GM18870 (cell line): ENCODE measurements around the gene CLINT1.

Experiments used
- ATAC-seq: cut with Tn5 transposase; IDR thresholded peaks from one replicate; pipeline ENCODE4 v1.9.1; 2021; ENCODE audit warnings: moderate library complexity; ENCODE audit not compliant: unreplicated experiment

CLINT1 gene

DNA sequence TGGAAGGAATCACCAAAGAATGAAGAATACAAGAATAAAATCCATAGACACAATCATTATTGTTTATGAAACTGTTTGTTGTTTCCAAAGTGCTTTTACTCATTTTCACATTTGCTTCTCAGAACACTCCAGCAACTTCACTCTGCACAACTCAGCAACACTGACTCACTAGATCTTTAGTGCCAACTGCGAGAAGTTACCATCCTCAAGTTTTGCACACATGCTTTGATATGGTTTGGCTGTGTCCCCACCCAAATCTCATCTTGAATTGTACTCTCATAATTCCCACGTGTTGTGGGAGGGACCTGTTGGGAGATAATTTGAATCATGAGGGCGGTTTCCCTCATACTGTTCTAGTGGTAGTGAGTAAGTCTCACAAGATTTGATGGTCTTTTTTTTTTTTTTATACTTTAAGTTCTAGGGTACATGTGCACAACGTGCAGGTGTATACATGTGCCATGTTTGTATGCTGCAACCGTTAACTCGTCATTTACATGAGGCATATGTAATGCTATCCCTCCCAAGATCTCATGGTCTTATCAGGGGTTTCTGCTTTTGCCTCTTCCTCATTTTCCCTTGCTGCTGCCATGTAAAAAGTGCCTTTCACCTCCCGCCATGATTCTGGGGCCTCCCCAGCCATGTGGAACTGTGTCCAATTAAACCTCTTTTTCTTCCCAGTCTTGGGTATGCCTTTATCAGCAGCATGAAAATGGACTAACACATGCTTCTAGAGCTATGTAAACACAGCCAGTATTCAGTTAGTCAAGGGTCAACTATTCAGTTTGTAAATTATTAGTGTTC, 36.9 kb downstream of the CLINT1 start:
- ATAC-seq = no peak

DNA sequence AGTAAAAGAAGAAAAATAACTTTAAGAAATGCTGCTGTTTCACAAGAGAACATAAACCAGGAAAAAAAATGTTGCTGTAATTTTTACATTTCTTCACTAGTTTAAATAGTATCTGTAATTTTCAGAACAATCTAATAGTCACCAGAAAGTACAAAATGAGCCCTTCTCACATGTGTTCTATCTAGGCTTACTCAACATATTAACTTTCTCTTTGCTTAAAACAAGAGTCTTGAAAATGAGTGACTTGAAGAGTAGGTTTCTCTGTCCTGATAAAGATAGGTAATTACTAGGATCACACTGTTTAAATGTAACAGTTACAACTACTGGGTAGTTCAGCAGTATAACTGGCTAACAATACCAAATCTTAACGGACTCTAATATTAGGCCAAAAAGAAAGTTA, 37.5 kb downstream of the CLINT1 start:
- no peak for ATAC-seq

DNA sequence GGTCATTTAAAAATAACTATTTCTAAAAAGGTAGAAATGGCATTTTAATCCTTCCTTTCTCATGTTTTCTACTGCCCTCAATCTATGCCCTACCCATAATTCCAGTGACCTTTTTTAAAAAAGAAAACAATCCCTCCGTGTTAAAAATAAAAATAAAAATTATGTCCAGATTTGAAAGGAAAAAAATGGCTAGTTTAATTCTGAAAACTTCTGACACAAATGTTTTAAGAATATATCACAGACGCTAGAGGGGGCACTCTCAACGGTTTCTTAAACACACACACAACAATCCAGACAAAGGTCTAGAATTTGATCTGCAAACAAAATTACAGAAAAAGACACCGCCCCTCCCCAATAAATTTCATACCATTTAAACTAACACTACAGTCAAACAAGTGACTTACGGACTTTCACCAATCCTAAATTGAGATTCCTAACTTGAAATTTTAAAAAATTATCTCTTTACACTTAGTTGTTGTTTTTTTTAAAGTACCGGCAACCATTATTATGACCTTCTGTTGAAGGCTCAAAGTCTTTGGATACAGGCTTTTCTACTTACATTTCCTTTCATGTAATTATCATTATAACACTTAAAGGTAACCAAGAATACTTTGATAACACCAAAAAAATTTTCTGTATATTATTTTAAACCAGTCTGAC, 38.2 kb downstream of the CLINT1 start:
- no peak for ATAC-seq

DNA sequence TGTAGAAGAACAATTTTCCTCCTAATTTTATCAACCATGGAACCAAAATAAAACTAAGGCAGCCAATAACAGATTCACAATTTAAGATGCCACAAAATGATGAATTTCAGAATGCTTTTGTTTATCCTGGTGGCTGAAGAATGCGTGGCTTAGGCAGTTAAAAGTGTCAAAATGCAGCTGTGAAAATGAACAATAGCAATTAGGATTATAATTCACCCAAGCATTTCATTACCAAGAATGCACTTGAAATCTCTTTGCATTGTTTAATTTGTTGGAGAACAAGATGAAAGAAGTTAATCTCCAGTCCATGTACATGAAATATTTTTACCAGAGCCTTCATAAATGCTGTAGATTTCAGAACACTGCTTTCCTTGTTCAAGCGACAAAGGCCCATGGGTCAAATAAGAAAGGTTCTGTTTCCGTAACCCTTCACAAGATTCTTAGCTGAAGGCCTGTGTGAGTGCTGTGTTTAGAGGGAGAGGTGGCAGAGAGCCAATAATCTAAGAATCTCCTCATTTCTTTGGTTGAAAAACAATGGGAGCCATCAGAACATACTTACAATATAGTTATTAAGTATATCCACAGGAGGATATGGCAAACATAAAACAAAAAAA, 39.3 kb downstream of the CLINT1 start:
- ATAC-seq = no peak

DNA sequence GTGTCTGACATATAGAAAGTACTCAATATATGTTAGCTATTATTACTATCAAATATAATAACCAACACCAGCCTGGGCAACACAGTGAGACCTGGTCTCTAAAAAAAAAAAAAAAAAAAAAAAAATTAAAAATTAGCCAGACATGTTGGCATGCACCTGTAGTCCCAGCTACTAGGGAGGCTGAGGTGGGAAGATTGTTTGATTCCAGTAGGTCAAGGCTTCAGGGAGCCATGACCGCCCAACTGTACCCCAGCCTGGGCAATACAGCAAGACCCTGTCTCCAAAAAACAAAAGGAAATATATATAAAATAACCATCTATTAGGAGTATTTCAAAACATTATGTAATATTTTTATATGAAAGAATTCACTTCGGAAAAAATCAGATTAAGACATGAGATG, 40.6 kb downstream of the CLINT1 start:
- no peak for ATAC-seq

DNA sequence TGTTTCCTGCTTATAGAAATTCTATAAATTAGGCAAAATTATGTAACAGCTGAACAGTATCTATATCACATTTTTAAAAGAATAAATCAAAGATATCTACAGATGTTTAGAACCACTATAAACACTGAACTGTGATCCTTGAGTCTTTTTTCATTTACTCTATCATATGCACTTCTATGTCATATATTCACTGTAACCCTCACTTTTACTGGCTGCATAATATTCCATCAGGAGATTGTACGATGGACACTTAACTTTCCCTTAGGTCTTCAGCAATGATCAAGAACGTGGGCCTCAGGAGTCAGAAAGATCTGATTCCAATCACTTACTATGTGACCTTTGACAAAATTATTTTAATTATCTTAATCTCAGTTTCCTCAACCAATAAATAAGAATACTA, 41.0 kb downstream of the CLINT1 start:
- no peak for ATAC-seq

DNA sequence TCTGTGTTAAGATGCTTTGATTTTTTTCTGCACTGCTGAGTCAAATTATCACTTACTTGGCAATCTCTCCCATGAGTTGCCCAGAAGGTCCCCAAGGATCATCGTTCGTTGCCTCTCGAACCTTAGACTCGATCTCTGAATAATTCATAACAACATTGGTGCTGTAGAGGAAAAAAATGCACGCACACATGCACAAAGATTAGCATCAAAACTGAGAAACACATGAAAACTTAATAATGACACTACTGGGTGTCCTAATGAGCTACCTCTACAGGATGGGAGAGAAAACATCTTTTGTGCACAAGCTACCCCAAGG, 41.6 kb downstream of the CLINT1 start:
- no peak for ATAC-seq

DNA sequence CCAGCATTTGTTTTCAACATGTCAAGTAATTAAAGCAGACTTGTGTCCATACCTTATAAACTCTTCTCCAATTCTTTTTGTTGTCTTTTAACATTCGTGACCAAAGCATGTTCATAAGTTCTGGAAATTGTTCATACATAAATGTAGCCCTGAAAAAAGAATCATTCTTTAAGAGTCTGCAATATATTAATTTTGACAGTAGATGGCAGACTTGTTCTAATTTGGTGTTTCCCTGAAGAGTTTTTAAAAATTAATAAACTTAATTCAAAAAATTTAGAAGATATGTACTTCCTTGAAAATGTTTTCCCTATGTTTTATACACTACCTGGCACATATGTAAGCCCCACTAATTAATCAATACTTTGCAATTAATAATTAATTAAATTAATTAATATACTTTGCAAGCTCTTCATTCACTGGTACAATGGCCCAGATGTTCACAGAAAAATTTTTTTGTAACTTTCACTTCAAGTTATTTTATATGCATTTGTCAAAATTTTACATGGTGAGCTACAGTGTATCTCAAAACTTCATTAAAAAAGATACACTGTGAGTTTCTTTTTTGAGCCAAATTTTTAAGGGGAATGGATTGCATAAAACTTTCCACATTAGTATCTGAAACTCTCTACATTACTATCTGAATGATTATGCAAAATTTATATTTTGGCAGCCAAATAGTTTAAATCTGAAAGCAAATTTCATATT, 42.1 kb downstream of the CLINT1 start:
- ATAC-seq = no peak

DNA sequence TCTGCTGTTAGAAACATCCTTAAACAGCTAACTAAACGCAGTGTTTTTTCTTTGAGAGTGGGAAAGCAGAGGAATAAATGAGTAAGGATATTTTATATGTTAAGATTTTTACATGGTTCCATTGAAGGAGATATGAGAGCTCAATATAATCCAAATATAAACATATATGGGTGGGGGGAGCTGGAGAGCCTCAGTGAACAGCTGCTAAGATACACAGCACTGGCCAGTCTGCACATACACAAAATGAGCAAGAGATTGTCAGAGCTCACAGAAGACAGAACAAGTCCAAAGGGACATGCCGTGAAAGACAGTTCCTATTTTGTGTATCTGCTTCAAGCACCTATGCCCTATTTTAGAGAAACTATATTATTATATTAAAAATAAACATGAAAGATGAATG, 46.9 kb downstream of the CLINT1 start:
- ATAC-seq = no peak

DNA sequence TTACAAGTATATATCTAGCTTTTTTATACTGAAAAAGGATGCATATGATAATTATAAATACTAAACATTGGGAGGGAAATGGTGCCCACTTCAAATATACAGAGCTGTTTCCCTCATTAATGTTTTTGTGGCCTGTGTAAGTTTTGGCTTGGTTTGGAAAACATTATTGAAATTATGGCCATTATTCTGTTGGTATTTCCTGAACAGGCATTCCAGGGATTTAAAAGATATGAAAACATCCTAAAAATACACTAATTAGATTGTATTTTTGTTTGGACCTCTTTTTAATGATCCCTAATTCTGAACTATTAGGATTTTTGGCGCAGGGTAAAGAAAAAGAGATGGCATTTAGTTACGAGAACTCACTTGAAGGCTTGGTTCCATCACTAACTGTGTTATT, 50.9 kb downstream of the CLINT1 start:
- ATAC-seq = no peak

DNA sequence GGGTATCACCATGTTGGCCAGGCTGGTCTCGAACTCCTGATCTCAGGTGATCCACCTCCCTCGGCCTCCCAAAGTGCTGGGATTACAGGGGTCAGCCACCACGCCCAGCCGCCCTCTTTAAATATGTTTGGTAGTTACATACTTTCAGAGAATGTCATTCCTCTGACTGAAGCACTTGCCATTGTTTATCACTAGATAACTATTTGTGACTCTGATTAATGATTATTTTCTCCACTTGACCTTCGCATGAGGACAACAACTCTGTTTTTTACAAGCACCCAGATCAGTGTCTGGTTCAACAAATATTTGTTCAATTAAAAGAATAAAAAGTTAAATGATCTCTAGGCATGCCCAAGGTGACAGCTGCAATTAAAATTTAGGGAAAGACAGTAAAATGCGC, 56.2 kb downstream of the CLINT1 start:
- no peak for ATAC-seq

DNA sequence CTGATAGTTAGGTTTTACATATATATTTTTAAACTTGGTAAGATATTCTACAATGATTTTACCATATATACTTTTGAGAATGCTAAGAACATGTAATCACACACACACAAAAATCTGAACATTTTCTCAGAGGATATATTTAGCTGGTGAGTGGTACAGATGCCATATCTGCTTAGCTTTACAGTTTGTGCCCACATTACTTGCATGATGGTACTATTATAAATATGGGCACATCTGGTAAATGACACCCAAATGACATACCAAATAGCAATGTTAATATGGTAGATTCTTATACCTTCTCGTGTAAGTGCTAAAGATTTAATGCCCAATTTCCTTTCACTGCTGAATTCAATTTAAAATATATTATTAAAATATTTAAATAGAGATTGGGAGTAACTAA, 58.8 kb downstream of the CLINT1 start:
- no peak for ATAC-seq

DNA sequence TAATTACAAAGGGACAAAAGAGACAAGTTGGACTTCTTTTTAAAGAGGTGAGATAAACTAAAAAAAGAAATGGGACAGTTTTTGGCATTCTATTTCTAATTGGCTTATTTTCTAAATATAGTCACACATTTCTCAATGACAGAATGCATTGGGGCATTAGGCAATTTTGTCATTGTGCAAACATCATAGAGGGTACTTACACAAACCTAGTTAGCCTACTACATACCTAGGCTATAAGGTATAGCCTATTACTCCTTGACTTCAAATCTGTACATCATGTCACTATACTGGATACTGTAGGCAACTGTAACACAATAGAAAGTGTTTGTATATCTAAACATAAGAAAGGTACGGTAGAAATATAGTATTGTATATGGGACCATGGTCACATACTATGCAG, 59.4 kb downstream of the CLINT1 start:
- ATAC-seq = no peak

DNA sequence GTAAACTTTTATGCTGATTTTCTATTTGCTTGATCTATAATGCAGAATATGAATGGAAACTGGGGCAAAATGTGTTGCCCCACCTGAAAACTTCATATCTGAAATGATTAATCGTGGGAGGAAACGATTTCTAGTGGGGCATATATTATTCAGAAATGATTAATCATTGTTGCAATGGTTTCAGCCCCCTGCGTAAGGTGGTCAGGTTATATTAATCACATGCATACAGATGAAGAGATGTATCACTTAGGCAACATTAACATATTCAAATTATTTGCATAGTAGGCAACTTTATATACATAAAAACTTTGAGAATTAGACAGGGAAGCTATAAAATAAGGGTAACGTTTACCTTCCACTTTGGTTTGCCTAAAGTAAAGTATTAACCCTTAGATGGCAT, 65.6 kb downstream of the CLINT1 start:
- no peak for ATAC-seq

DNA sequence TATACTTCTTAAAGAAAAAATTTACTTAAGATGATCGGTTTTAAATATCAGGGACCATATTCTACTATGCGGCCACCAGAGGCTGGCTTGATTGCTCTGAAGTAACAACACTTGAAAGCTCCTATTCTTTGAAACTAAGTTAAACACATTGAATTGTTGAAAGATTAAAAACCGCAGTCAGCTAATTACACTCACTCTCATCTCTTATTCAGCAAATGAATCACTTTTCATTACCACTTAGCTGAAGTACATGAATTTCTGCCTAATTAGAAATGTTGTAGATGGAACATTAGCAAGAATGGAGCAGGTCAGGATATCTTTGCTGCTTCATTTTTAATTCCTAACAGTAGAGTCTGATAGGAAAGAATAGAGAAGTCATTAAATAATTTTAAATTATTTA, 73.1 kb downstream of the CLINT1 start:
- no peak for ATAC-seq

DNA sequence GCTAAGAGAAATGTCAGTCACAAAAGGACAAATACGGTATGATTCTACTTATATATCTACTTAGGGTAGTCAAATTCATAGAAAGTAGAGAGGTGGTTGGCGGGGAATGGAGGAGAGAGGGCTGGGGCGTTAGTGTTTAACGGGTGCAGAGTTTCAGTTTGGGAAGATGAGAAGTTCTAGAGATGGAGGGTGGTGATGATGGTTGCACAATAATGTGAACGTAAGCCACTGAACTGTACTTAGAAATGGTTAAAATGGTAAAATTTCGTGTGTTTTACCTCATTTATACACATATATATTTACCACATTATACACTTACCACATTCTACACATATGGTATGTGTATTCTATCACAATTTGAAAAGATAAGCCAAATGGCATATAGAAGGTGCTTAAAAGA, 79.7 kb downstream of the CLINT1 start:
- ATAC-seq = no peak

DNA sequence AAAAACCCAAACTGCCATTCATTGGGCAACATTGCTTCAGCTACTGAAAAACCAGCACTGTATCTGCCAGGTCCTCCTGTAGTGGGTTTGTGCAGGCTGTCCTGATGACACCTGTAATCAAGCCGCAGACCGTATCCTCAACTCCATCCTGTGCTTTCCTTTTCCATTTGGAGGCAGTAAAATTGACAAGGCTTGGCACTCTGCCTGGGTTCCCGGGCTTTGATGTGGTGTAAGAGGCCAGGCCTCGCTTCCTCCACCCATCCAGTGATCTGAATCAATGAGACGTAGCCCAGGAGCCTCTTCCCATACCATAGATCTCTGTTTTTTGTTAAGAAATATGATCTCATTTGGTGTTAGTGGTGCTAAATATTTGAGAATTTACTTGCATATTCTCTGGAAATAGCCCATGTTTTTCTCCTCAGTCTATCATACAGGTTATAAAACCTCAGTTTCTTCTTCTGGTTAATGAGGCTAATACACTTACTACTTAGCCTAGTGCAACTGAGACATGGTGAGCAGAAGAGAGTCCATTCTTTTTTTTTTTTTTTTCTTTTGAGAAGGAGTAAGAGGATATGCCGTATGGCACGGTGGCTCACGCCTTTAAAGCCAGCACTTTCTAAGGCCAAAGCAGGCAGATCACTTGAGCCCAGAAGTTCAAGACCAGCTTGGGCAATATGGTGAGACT, 80.7 kb downstream of the CLINT1 start:
- ATAC-seq = no peak

DNA sequence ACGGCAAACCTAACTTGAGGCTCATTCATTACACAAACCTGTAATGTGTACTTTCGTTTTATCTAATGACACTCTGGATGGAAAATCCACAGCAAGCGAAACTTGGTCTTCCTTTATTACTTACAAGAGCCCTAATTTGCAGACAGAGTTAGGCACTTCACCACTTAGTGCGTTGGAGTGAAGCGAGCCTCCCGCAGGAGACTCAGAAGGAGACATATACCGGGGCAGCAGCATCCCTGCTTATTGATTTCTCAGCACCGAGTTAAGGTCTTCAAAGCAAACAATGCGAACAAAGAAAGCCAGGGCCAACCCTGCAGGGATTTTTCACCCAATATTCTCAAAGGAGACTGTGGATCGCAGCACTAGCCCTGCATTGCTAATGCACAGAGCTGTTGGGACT, 86.8 kb downstream of the CLINT1 start:
- no peak for ATAC-seq

DNA sequence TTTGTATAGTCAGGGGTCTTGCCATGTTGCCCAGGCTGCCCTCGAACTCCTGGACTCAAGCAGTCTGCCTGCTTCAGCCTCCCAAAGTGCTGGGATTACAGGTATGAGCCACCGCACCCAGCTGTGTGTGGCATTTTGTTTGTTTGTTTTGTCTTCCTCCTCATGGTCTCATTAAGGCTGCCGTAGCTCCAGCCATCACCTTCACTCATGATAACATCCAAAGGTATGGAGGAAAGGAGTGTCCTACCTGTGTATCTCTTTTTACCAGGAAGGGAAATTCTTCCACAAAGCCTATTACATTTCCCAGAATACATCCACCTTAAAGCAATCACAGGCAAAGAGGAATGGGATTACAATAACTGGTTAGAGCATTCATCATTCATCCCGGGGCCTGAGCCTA, 88.3 kb downstream of the CLINT1 start:
- ATAC-seq = no peak

DNA sequence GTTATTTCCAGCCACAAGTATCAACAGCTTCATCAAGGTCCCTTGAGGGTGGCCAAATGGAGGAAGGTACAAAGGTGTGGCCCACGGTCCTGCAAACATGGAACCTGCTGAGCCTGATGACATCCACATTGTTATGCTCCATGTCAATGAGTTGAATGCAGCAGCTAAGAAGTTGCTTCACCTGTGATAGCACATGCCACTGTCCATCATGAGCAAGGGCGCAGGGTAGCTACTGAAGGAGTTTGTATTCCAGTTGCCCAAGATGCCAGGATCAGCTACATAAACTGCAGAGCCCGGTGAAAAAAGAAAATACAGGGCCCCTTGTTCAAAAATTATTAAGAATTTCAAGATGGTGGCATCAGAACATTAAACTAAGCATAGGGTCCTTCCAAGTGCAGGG, 91.3 kb downstream of the CLINT1 start:
- ATAC-seq = no peak

DNA sequence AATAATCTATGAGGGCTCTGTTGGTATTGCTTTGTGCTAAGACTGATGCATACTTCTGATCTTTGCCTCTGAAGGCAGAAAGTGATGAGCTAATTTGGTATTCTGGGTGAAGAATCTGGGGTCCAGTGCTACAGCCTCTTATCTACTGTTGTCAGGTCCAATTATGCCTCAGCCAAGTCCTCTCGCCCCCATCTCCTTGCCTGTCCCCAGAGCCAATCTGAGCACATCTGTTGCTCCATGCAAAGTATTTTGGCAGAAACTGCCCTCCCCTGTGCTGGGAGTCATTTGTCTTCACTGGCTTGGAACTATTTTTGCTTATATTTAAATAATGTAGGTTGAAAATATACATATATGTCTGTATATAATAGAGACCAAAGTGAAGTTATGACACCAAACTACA, 92.0 kb downstream of the CLINT1 start:
- ATAC-seq = no peak
